Stimulated activated CD4-positive, alpha-beta T cell treated with anti-CD3 and anti-CD28 coated beads, Interleukin-4, amount 100 ng/mL, for 24 hours (primary cell): Measurements from ENCODE around the gene MINDY4.
"Not testable (repeated sequence)": the region's sequence is repeated elsewhere in the genome, so short reads cannot be mapped to it uniquely, and the experiment has no call there.

Experiments
- DNase-seq: peaks from one replicate; pipeline ENCODE4 v3.0.0-alpha.2; 2020

Gene MINDY4

DNA sequence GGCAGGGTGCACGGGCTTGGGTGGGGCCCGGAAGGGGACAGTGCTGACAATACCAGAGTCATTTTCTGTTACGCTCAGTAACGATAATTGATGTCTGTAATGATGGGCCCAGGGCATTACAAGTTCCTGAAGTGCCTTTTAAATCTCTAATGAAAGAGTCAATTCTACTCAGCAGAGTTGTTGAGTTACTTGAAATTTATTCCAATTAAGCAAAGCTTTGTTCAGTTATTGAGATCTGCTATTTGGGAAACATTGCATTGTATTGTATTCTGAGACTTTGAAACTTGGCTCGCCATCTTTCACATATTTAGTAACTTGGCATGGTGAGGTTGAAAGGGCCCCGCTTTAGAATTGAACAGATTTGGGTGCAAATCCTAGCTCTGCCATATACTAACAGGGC is 34.7 kb downstream of the MINDY4 start:
- DNase-seq: no peak

DNA sequence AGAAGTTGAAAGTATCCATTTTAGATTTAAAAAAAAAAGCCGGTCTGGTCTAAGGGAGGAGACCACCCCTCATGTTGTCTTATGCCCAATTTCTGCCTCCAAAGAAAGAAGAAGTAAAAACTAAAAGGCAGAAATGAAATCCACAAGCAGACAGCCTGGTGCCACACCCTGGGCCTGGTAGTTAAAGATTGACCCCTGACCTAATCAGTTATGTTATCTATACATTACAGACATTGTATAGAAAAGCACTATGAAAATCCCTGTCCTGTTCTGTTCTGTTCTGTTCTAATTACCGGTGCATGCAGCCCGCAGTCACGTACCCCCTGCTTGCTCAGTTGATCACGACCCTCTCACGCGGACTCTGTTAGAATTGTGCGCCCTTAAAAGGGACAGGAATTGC is 36.3 kb downstream of the MINDY4 start:
- DNase-seq: not testable (repeated sequence)

DNA sequence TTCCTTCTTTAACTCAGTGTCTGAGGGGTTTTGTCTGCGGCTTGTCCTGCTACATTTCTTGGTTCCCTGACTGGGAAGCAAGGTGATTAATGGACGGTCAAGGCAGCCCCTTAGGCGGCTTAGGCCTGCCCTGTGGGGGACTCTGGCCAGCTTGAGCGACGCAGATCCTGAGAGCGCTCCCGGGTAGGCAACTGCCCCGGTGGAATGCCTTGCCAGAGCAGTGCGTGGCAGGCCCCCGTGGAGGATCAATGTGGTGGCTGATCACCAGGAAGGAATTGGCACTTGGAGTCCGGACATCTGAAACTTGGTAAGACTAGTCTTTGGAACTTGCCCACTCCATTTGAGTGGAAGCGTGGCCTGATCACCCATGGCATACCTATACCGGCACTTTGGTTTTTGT is 36.7 kb downstream of the MINDY4 start:
- not testable (repeated sequence) for DNase-seq

GRCh38 chr7:30810986-30811385 is 39.8 kb downstream of the MINDY4 start:
- DNase-seq: no peak

- no peak for DNase-seq
Observed at GRCh38 chr7:30812676-30813075, 41.5 kb downstream of the MINDY4 start.

DNA sequence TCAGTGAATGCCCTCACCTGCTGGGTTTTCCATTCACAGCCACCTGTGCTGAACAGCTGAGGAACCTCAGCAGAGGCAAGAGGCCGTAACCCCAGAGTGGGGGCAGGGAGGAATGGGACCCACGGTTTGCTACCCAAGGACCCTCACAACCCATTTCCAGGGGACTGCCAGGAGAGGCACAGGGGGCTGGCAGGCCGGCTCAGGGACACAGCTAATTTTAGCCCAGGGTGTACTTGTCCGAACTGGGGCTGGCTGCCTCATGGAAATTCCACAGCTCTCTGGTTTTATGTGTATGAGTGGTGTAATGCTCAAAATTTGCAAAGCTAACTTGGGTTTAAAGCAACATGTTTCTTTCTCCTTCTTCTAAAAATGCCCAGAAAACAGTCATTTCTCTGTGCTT is 42.2 kb downstream of the MINDY4 start:
- DNase-seq: no peak

GRCh38 chr7:30814700-30815387 is 43.6 kb downstream of the MINDY4 start:
- DNase-seq: no peak

DNA sequence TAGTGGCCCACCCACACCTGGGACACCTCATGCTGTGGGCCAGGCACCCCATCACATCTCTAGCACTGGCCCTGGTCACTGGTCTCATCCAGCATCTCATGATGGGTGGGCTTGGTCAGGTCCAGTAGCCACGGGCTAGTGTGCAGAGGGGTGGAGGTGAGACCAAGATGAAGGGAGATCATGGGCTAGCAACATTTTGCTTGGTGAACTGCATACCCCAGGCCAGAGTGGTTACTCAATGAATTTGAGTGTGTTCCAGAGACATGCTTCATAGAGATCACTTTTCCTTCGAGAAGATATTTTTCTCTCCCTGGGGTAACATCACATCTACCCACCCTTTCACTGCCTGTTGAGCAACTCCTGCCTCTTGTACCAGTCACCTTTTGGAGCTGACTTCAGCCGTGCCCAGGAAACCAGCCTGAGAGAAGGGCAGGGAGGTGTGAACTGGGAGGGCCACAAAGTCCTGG is 44.2 kb downstream of the MINDY4 start:
- DNase-seq: no peak

- DNase-seq: no peak
Observed at GRCh38 chr7:30815951-30816644, 44.9 kb downstream of the MINDY4 start.

DNA sequence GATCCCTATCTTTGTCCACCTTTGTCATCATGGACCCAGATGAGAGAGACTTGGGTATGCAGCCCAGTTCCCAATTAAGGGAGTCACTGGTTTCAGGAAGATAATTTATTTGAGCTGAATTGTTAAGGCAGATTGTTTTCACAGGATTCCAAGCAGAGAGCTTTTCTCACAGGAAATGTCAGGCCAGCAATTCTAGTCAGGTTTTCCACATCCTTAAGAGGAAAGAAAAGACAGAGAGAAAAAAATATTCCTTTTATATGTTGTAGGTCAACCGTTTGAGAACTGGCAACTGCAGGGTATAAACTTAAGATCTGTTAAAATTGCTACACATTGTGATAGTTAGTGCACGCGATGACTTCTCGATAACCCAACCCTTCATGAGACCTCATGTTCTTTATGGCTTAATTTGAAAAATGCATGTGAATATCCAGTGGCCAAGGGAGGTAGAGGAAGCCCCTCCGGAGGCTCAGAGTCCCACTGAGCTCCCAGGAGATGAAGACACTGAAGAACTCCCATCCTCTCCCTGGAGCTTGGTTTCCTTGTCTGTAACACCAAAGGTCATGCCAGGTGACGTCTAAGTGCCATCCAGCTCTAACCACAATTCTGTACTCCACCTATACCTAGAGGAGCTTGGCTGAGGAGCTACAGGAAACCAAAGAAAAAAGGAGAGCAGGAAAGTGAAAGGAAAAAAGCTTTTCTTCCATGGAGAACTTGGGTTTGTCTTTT is 45.6 kb downstream of the MINDY4 start:
- DNase-seq: no peak

DNA sequence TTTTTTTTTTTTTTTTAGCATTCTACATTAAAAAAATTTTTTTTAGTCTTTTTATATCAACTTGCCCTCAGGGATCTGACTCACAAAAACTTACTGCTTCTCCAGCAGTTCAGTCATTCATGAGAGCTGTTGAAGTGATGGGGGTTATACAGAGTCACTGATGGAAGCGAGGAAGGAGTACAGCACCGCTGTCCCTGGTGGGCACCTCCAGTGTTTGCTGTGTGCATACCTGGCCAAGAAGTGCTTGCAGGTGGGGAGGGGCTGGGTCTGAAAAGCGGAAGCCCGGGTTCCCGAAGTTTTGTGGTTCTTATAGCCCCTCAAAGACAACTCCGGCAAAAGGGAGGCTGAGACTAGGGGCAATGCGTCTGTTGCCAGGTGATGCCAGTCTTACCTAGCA is 46.2 kb downstream of the MINDY4 start:
- DNase-seq: no peak

DNA sequence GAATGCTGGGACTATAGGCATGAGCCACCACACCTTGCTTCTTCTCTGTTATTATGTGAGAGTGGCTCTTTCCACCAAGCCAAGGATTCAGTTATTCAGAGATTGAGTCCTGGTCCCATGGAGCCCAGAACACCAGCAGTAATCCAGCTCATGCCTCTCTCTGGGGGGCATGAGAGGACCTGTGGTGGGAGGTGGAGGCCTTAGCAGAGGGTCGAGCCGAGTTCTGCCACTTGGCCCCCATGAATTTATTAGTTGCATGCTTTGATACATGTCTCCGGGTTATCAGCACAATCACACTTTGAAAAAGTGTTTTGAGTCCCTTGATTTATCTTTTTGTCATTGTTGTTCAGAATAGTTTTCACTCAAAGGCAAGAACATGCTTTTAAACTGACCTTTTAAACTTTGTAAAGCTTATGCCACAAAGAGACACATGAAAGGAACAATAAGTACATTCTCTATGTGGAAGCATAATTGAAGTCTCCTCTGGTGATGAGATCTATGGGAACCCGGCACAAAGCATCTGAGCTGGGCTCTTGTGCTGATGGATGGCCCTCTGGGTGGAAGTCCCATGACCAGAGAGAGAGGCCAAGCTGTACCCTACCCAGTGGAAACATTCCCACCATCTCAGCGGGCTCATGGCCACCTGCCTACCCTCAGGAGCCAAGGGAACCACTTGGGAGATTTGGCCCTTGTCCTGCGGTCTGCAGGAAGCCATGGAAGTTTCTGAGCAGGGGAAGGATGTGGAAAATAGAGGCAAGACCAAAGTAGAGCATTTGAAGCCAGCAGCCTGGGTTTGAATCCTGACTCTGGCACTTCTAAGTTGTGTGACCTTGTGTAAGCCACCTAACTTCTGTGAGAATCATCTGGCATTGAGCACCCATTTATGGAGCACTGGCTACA is 53.9 kb downstream of the MINDY4 start:
- DNase-seq: no peak

DNA sequence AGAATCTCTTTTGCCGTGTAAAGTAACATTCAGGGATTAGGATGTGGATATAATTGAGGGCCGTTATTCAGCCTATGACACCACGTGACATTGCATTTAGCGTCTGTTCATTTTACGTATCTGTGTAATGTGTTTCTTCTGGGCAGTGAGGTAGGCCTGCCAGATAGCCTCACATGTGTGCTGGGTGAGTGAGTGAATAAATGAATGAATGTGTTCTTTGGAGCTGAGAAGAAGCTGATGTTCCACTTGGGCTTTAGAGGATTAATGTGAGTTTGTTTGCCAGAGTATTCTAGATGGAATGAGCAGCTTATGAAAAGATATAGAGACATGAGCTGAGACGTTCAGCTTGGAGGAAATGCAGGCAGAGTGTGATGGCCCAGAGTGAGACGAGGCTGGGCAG is 55.0 kb downstream of the MINDY4 start:
- DNase-seq: no peak

GRCh38 chr7:30828591-30828990 is 57.4 kb downstream of the MINDY4 start:
- DNase-seq: no peak

DNA sequence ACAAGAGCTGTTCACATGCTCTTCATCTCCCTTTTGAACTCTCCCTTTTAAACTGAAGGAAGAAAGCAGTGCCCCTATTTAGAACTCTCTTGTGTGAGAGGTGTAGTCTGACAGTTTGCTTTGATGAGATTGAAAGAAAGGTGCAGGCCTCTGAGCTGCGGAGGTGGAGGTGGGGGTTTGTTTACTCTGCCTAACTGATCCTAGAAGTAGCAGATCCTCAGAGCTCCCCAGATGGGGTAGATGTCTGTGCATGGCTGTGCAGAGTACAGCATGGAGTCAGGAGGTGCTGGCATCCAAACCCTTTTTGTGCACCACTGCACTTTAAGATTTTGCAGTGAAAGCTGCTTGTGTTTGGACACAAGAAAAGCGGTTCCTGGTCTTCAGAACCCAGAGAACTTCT is 58.3 kb downstream of the MINDY4 start:
- DNase-seq: no peak

- no peak for DNase-seq
Observed at GRCh38 chr7:30831227-30831626, 60.0 kb downstream of the MINDY4 start.

GRCh38 chr7:30831936-30832335 is 60.7 kb downstream of the MINDY4 start:
- no peak for DNase-seq

GRCh38 chr7:30834017-30834674 is 62.9 kb downstream of the MINDY4 start:
- DNase-seq: not testable (repeated sequence)

GRCh38 chr7:30835396-30835915 is 64.2 kb downstream of the MINDY4 start:
- DNase-seq: no peak

GRCh38 chr7:30836991-30837390 is 65.8 kb downstream of the MINDY4 start:
- DNase-seq: no peak

DNA sequence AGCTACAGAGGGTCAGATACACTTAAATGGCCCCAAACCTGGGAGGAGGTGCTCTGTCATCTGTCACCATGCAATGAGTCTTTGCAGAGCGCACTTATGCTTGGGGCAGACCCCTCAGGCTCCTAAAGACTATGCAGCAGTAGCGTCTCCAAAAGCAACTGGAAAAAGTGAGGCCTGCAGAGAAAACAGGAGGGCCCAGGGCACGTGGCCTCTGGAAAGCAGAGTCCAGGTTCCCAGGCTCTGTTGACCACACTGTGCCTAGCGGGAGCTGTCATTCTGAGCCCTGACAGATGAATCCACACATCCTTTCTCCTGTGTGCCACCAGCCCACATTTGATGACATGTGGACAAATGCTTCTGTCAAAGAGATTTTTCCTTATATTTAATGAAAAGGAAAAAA is 66.4 kb downstream of the MINDY4 start:
- no peak for DNase-seq

GRCh38 chr7:30838008-30838407 is 66.8 kb downstream of the MINDY4 start:
- DNase-seq: no peak
